Mesothelial cell of epicardium (in vitro differentiated cells): ENCODE results near the gene AJM1. TPM values are rescaled to one million over a fixed set of nuclear protein-coding genes. Genes with fewer than 3 reads are reported as not detected.
"Not testable (repeated sequence)": the region's sequence is repeated elsewhere in the genome, so short reads cannot be mapped to it uniquely, and the experiment has no call there.

Experiments
- DNase-seq, 2 experiments: peaks; one replicate each; pipeline ENCODE4 v3.0.0; 2021; ENCODE audit warnings: low spot score in 2 of 2; ENCODE audit not compliant: unreplicated experiment in 2 of 2
- H3K27ac Mint-ChIP-seq: 2 replicates; pipeline ENCODE4 v1.8.0; 2021; ENCODE audit warnings: mixed read lengths
- H3K27me3 Mint-ChIP-seq: 2 replicates; pipeline ENCODE4 v1.8.0; 2021; ENCODE audit warnings: low read depth, mixed read lengths
- H3K36me3 Mint-ChIP-seq: 2 replicates; pipeline ENCODE4 v1.8.0; 2021; ENCODE audit warnings: mixed read lengths
- H3K4me1 Mint-ChIP-seq: 2 replicates; pipeline ENCODE4 v1.8.0; 2021; ENCODE audit warnings: mixed read lengths
- H3K4me3 Mint-ChIP-seq: 2 replicates; pipeline ENCODE4 v1.8.0; 2021; ENCODE audit warnings: mild to moderate bottlenecking, moderate library complexity, mixed read lengths
- H3K9me3 Mint-ChIP-seq: 2 replicates; pipeline ENCODE4 v1.8.0; 2021; ENCODE audit warnings: mixed read lengths
- CTCF ChIP-seq: fragments of 200-600 bp; sonication (generic); IDR thresholded peaks from one replicate; pipeline ENCODE4 v1.5.0; 2021; ENCODE audit warnings: antibody characterized with exemption; ENCODE audit not compliant: unreplicated experiment
- total RNA-seq: library from RNA; stranded (reverse); gene quantifications from 3 replicates; pipeline ENCODE4 v1.2.1, GENCODE V29; 2021

Gene AJM1
- total RNA-seq, 1 donor from 2014 or later, result 3.6 TPM

- peaks cover 18% of the 10 kb centered on the region for H3K36me3 Mint-ChIP-seq
- no peak overlapping the region for H3K4me3 Mint-ChIP-seq
- DNase-seq, result no peak
- H3K27ac Mint-ChIP-seq, result no peak overlapping the region
- no peaks in the 10 kb centered on the region for H3K9me3 Mint-ChIP-seq
- no peaks in the 10 kb centered on the region for H3K27me3 Mint-ChIP-seq
- no peak for TF ChIP-seq CTCF
- H3K4me1 Mint-ChIP-seq, result no peaks in the 10 kb centered on the region
Observed at GRCh38 chr9:136829412-136829811, 12.9 kb upstream of the AJM1 start.

- Mint-ChIP-seq H3K9me3 (no peaks in the 10 kb centered on the region), H3K27me3 (no peaks in the 10 kb centered on the region), H3K4me1 (no peaks in the 10 kb centered on the region), H3K4me3 (no peak overlapping the region), H3K36me3 (peaks cover 18% of the 10 kb centered on the region), H3K27ac (no peak overlapping the region)
- no peak for DNase-seq
- no peak for TF ChIP-seq CTCF
Observed at GRCh38 chr9:136829981-136830885, 12.0 kb upstream of the AJM1 start.

GRCh38 chr9:136831002-136831719 is 11.1 kb upstream of the AJM1 start:
- no peaks in the 10 kb centered on the region for H3K4me1 Mint-ChIP-seq
- H3K9me3 Mint-ChIP-seq, result no peaks in the 10 kb centered on the region
- TF ChIP-seq CTCF, result no peak
- no peaks in the 10 kb centered on the region for H3K27me3 Mint-ChIP-seq
- no peak overlapping the region for H3K4me3 Mint-ChIP-seq
- no peak overlapping the region for H3K27ac Mint-ChIP-seq
- no peak for DNase-seq
- peaks cover 17% of the 10 kb centered on the region for H3K36me3 Mint-ChIP-seq

- H3K4me1 Mint-ChIP-seq, result no peaks in the 10 kb centered on the region
- no peak for DNase-seq
- H3K36me3 Mint-ChIP-seq, result peaks cover 15% of the 10 kb centered on the region
- H3K27me3 Mint-ChIP-seq, result no peaks in the 10 kb centered on the region
- no peak overlapping the region for H3K27ac Mint-ChIP-seq
- no peaks in the 10 kb centered on the region for H3K9me3 Mint-ChIP-seq
- no peak for TF ChIP-seq CTCF
- H3K4me3 Mint-ChIP-seq, result no peak overlapping the region
Observed at GRCh38 chr9:136831720-136832104, 10.6 kb upstream of the AJM1 start.

- H3K27ac Mint-ChIP-seq, result no peak overlapping the region
- DNase-seq, result no peak
- H3K4me1 Mint-ChIP-seq, result no peaks in the 10 kb centered on the region
- no peak for TF ChIP-seq CTCF
- H3K4me3 Mint-ChIP-seq, result no peak overlapping the region
- no peaks in the 10 kb centered on the region for H3K27me3 Mint-ChIP-seq
- H3K36me3 Mint-ChIP-seq, result peaks cover 15% of the 10 kb centered on the region
- H3K9me3 Mint-ChIP-seq, result no peaks in the 10 kb centered on the region
Observed at GRCh38 chr9:136832581-136832980, 9.7 kb upstream of the AJM1 start.

GRCh38 chr9:136833381-136834048 is 8.8 kb upstream of the AJM1 start:
- H3K4me1 Mint-ChIP-seq, H3K4me3 Mint-ChIP-seq, DNase-seq, H3K9me3 Mint-ChIP-seq, H3K27me3 Mint-ChIP-seq: not testable (repeated sequence)
- Mint-ChIP-seq H3K27ac (peak overlapping the region; percentile 34), H3K36me3 (peaks cover 15% of the 10 kb centered on the region)
